HTERT RPE-1 (cell line): ENCODE data around the gene BCAS3.

Source experiments
- in situ Hi-C: fragments of 300-500 bp; cut with MboI; formaldehyde crosslinking; loops from 4 replicates; pipeline ENCODE4 v1.14.3; 2020; ENCODE audit warnings: low sequenced_read_pairs

BCAS3 gene

GRCh38 chr17:61369751-61370150, 692.1 kb downstream of the BCAS3 start:
- in situ Hi-C loops = no loop called here

- in situ Hi-C loops = no loop called here
These were observed 693.5 kb downstream of the BCAS3 start for GRCh38 chr17:61371179-61371578.

GRCh38 chr17:61371606-61372005, 694.0 kb downstream of the BCAS3 start:
- in situ Hi-C loops = no loop called here

GRCh38 chr17:61372436-61372835, 694.8 kb downstream of the BCAS3 start:
- in situ Hi-C loops = no loop called here

- in situ Hi-C loops = no loop called here
These were observed 699.5 kb downstream of the BCAS3 start for GRCh38 chr17:61376931-61377838.

- in situ Hi-C loops = no loop called here
These were observed 701.2 kb downstream of the BCAS3 start for GRCh38 chr17:61378658-61379456.

- in situ Hi-C loops = no loop called here
These were observed 702.0 kb downstream of the BCAS3 start for GRCh38 chr17:61379457-61380216.

GRCh38 chr17:61380217-61380835, 702.7 kb downstream of the BCAS3 start:
- in situ Hi-C loops = no loop called here

GRCh38 chr17:61380836-61381525, 703.3 kb downstream of the BCAS3 start:
- in situ Hi-C loops = no loop called here

GRCh38 chr17:61381537-61381936, 703.9 kb downstream of the BCAS3 start:
- in situ Hi-C loops = no loop called here

- in situ Hi-C loops = no loop called here
These were observed 705.4 kb downstream of the BCAS3 start for GRCh38 chr17:61382796-61383688.

- in situ Hi-C loops = no loop called here
These were observed 706.1 kb downstream of the BCAS3 start for GRCh38 chr17:61383689-61384201.

GRCh38 chr17:61384354-61384691, 706.7 kb downstream of the BCAS3 start:
- in situ Hi-C loops = no loop called here

GRCh38 chr17:61384692-61385576, 707.3 kb downstream of the BCAS3 start:
- in situ Hi-C loops = no loop called here

- in situ Hi-C loops = no loop called here
These were observed 708.1 kb downstream of the BCAS3 start for GRCh38 chr17:61385577-61386236.

GRCh38 chr17:61386251-61386650, 708.6 kb downstream of the BCAS3 start:
- in situ Hi-C loops = no loop called here

- in situ Hi-C loops = no loop called here
These were observed 709.4 kb downstream of the BCAS3 start for GRCh38 chr17:61387011-61387410.
